Esophagus squamous epithelium (tissue), 5 donors: ENCODE measurements around the gene PAGR1. TPM values are rescaled to one million over a fixed set of nuclear protein-coding genes. Genes with fewer than 3 reads are reported as not detected.
A peak's percentile ranks its signal among the peaks of the same experiment; 100 is the strongest.

Source experiments
- DNase-seq: peaks from one replicate; lab custom pipeline; 2025; lab: John Stamatoyannopoulos, UW
- H3K27ac ChIP-seq, 4 donors: fragments of 200-600 bp; sonication (generic); one replicate each; pipeline ENCODE4 v1.5.1; 2016 to 2019; ENCODE audit warnings: mild to moderate bottlenecking in 1 of 4
- H3K27me3 ChIP-seq, 4 donors: fragments of 200-600 bp; sonication (generic); 1 replicate in 3 of 4; 2 replicates in 1 of 4; pipeline versions ENCODE4 v1.5.1 to v1.6.0; 2017 to 2021; ENCODE audit warnings: antibody characterized with exemption in 1 of 4
- H3K36me3 ChIP-seq, 3 donors: fragments of 200-600 bp; sonication (generic); one replicate each; pipeline ENCODE4 v1.5.1; 2016 to 2019
- H3K4me1 ChIP-seq, 3 donors: fragments of 200-600 bp; sonication (generic); one replicate each; pipeline ENCODE4 v1.5.1; 2017 to 2019
- H3K4me3 ChIP-seq, 4 donors: fragments of 200-600 bp; sonication (generic); 1 replicate in 3 of 4; 2 replicates in 1 of 4; pipeline ENCODE4 v1.5.1; 2016 to 2019; ENCODE audit warnings: mild to moderate bottlenecking in 2 of 4, moderate library complexity in 1 of 4
- H3K9me3 ChIP-seq, 3 donors: fragments of 200-600 bp; sonication (generic); one replicate each; pipeline ENCODE4 v1.5.1; 2016 to 2019
- POLR2A ChIP-seq, 4 donors: fragments of 450-650 bp; IDR thresholded peaks; one replicate each; pipeline ENCODE4 v1.6.1; 2017; ENCODE audit warnings: antibody characterized with exemption in 4 of 4, mild to moderate bottlenecking in 4 of 4, moderate library complexity in 3 of 4
- WGBS, 2 donors: methylation state at CpG; one replicate each; pipeline ENCODE4 v1.1.5; 2018; 5-methylcytosine and 5-hydroxymethylcytosine counted together
- intact Hi-C: fragments of 100-400 bp; cut with DNase I; formaldehyde crosslinking; loops from one replicate; pipeline ENCODE4 v1.15.0; 2022
- total RNA-seq, 4 donors: library from RNA; depleted of rRNA; stranded (reverse); fragments of >200 nt; gene quantifications; one replicate each; pipeline ENCODE4 v1.1.0, GENCODE V29; 2016
- TF ChIP-seq, protein P1 (sequence below), 6 experiments: fragments of 450-650 bp in 4 of 6; fragments of 200-600 bp in 2 of 6; sonication (generic) in 2 of 6; IDR thresholded peaks; one replicate each; pipeline ENCODE4 v1.5.1; 2016 to 2019; ENCODE audit warnings: antibody characterized with exemption in 6 of 6, mild to moderate bottlenecking in 4 of 6, moderate library complexity in 4 of 6
- donor health status: DM: yes; HTN: yes; CAD: no.

PAGR1 gene
- total RNA-seq, 4 donors from 2014 or later = 25.4 to 37.6 (median 32.8) TPM

DNA sequence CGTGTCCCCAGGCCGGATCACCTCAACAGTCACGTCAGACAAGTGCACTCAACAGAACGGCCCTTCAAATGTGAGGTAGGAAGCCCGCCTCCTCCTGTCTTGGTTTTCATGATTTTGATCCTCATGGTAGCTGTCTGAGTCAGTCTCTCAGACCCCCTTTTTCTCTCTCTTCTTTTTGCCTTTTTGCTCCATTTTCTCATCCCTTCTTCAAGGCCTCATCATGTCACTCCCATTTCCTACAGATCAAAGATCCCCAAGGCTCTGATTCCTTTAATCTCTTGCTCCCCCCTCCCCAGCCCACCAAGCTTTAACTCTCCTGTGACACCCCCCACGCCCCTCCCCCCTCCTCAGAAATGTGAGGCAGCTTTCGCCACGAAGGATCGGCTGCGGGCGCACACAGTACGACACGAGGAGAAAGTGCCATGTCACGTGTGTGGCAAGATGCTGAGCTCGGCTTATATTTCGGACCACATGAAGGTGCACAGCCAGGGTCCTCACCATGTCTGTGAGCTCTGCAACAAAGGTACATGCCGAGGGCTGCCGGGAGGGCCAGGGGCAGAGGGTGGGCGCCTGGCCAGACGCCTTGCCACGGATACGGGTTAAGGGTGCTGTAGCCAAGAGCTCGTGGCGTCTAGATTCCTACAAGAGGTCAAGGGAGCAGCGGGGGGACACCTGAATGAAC lies 7.6 kb upstream of the PAGR1 start:
- H3K27ac ChIP-seq = peak overlapping the region; percentile 83 to 100 (median 94)
- no peak for DNase-seq
- WGBS, 2 donors = 18 to 45% methylated on average over 14 to 19 of the region's 25 CpGs
- intact Hi-C loops = no loop called here
- peaks cover 11 to 27% (median 14%) of the 10 kb centered on the region in 3 donors for H3K36me3 ChIP-seq
- peaks cover 55 to 81% (median 66%) of the 10 kb centered on the region in 3 donors for H3K4me1 ChIP-seq
- H3K27me3 ChIP-seq = peaks cover 0 to 17% (median 0%) of the 10 kb centered on the region in 4 donors
- no peaks in the 10 kb centered on the region for H3K9me3 ChIP-seq
- H3K4me3 ChIP-seq = peak overlapping the region; percentile 42 to 85 (median 65)
- TF ChIP-seq, protein P1, sequence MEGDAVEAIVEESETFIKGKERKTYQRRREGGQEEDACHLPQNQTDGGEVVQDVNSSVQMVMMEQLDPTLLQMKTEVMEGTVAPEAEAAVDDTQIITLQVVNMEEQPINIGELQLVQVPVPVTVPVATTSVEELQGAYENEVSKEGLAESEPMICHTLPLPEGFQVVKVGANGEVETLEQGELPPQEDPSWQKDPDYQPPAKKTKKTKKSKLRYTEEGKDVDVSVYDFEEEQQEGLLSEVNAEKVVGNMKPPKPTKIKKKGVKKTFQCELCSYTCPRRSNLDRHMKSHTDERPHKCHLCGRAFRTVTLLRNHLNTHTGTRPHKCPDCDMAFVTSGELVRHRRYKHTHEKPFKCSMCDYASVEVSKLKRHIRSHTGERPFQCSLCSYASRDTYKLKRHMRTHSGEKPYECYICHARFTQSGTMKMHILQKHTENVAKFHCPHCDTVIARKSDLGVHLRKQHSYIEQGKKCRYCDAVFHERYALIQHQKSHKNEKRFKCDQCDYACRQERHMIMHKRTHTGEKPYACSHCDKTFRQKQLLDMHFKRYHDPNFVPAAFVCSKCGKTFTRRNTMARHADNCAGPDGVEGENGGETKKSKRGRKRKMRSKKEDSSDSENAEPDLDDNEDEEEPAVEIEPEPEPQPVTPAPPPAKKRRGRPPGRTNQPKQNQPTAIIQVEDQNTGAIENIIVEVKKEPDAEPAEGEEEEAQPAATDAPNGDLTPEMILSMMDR (IDR thresholded peaks at IDR 0.05) = no peak
- TF ChIP-seq POLR2A (IDR thresholded peaks at IDR 0.05) = no peak

DNA sequence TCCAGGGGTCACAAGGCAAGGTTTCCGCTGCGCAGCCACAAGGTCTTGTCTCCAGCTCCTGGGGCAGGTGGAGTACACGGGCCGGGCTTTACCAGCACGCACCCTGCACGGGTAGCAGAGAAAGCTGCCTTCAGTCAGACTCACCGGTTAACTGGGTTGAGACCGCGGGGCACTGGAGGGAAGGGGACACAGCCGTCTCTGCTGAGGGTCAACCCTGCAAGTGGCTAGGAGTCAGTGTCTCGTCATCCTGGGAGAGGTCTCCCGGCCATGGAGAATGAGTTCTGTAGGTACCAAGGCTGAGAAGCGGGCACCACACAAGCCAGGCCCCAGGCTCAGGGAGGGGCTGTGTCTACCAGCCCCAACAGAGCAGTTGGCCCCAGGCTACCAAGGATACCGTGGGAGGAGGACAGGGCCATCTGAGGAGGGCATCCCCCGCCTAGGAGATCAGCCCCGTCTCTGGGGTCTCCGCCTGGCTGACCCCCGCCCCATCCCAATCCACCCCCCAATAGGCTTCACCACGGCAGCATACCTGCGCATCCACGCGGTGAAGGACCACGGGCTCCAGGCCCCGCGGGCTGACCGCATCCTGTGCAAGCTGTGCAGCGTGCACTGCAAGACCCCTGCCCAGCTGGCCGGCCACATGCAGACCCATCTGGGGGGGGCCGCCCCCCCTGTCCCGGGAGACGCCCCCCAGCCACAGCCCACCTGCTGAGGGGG lies 6.8 kb upstream of the PAGR1 start:
- intact Hi-C loops = no loop called here

DNA sequence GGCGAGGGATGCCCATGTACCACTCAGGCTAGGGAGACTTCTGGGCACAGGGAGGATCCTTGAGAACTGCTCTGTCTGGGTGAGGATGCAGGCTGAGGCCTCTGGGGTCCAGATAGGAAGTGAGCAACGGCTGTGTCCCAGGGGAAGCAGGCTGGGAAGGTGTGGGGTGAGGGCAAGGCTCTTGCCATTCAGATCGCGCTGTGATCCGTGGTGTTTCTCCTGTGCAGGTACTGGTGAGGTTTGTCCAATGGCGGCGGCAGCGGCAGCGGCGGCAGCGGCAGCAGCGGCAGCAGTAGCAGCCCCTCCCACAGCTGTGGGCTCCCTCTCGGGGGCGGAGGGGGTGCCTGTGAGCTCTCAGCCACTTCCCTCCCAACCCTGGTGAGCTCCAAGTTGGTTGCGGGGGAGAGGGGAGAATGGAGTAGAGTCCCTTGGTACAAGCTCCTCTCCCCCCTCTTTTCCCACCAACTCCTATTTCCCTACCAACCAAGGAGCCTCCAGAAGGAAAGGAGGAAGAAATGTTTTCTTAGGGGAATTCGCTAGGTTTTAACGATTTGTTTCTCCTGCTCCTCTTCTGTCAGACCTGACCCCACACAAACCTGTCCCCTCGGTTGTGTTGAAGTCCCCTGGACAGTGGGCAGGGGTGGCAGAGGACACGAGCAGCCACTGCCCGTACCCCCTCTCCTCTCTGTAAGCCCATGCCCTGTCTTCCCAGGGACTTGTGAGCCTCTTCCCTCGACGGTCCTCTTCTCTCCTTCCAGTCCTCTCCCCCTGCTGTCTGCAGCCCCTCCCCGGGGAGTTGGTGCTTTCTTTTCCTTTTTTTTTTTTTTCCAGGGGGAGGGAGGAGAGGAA lies 5.9 kb upstream of the PAGR1 start:
- Histone ChIP-seq H3K9me3 (no peaks in the 10 kb centered on the region), H3K4me1 (peaks cover 55 to 81% (median 67%) of the 10 kb centered on the region in 3 donors), H3K36me3 (peaks cover 11 to 25% (median 14%) of the 10 kb centered on the region in 3 donors), H3K27me3 (peaks cover 0 to 17% (median 0%) of the 10 kb centered on the region in 4 donors), H3K27ac (peak overlapping the region; percentile 74 to 100 (median 90)), H3K4me3 (peak overlapping the region in 2 of 4 donors; percentile 5 to 18)
- 58 to 63% methylated on average over 9 to 14 of the region's 23 CpGs for WGBS, 2 donors
- no peak for DNase-seq
- intact Hi-C loops = no loop called here
- TF ChIP-seq, protein P1 (IDR thresholded peaks at IDR 0.05) = no peak
- no peak for TF ChIP-seq POLR2A (IDR thresholded peaks at IDR 0.05)

More for the DNA sequence above, 6.8 kb upstream of the PAGR1 start:
- no peak for DNase-seq
- no peaks in the 10 kb centered on the region for H3K9me3 ChIP-seq
- TF ChIP-seq, protein P1 (IDR thresholded peaks at IDR 0.05) = no peak
- no peak for TF ChIP-seq POLR2A (IDR thresholded peaks at IDR 0.05)
- H3K4me3 ChIP-seq = peak overlapping the region in 2 of 4 donors; percentile 72 to 85
- H3K27ac ChIP-seq = peak overlapping the region; percentile 83 to 100 (median 94)
- 74 to 78% methylated on average over 9 to 15 of the region's 31 CpGs for WGBS, 2 donors
- H3K36me3 ChIP-seq = peaks cover 11 to 25% (median 14%) of the 10 kb centered on the region in 3 donors
- H3K27me3 ChIP-seq = peaks cover 0 to 17% (median 0%) of the 10 kb centered on the region in 4 donors
- H3K4me1 ChIP-seq = peaks cover 55 to 81% (median 66%) of the 10 kb centered on the region in 3 donors

DNA sequence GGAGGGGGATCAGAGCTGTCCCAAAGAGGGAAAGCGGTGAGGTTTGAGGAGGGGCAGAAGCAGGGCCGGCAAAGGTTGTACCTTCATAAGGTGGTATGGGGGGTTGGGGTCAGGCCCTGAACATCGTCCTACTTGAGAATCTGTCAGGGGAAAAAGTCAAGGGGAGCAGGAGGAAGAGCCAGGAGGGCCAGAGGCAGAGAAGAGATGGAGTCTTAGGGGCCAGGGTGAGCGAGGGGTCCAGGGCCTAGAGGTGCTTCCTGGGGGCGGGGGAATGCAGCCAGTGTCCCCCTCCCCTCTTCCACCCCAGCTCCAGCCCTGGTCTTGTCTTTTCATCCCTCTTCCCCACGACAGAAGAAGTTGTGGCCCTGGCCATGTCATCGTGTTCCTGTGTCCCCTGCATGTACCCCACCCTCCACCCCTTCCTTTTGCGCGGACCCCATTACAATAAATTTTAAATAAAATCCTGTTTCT lies 5.2 kb upstream of the PAGR1 start:
- Histone ChIP-seq H3K4me3 (peak overlapping the region; percentile 29 to 77 (median 50)), H3K4me1 (peaks cover 59 to 86% (median 71%) of the 10 kb centered on the region in 3 donors)

More for the DNA sequence above, 5.2 kb upstream of the PAGR1 start:
- intact Hi-C loops = no loop called here
- Histone ChIP-seq H3K36me3 (peaks cover 11 to 25% (median 14%) of the 10 kb centered on the region in 3 donors), H3K27ac (peak overlapping the region; percentile 74 to 96 (median 89)), H3K27me3 (peaks cover 0 to 17% (median 0%) of the 10 kb centered on the region in 4 donors), H3K9me3 (no peaks in the 10 kb centered on the region)
- no peak for DNase-seq
- 27 to 29% methylated on average over 8 to 9 of the region's 9 CpGs for WGBS, 2 donors
- TF ChIP-seq POLR2A (IDR thresholded peaks at IDR 0.05) = no peak
- TF ChIP-seq, protein P1 (IDR thresholded peaks at IDR 0.05) = no peak
